Thymus (tissue), 11 donors: Measurements from ENCODE around the gene CHSY1. TPM values are rescaled to one million over a fixed set of nuclear protein-coding genes. Genes with fewer than 3 reads are reported as not detected.

Experiments used
- DNase-seq, 9 donors: peaks; one replicate each; pipeline ENCODE4 v3.0.0-alpha.2; 2013; ENCODE audit warnings: low spot score in 9 of 9, low read depth in 6 of 9, missing footprints in 1 of 9
- H3K27ac ChIP-seq, 2 donors: one replicate each; pipeline ENCODE4 v1.5.1; 2013; ENCODE audit warnings: control low read depth in 1 of 2, low read depth in 1 of 2, low read length in 1 of 2, mild to moderate bottlenecking in 1 of 2, moderate library complexity in 1 of 2
- H3K27me3 ChIP-seq, 2 donors: one replicate each; pipeline ENCODE4 v1.5.1; 2013; ENCODE audit warnings: low read length in 1 of 2; ENCODE audit not compliant: control insufficient read depth in 2 of 2, insufficient read depth in 1 of 2
- H3K36me3 ChIP-seq, 2 donors: one replicate each; pipeline ENCODE4 v1.5.1; 2013; ENCODE audit warnings: low read length in 1 of 2, mild to moderate bottlenecking in 1 of 2, moderate library complexity in 1 of 2; ENCODE audit not compliant: control insufficient read depth in 2 of 2, insufficient read depth in 2 of 2
- H3K4me1 ChIP-seq, 2 donors: one replicate each; pipeline ENCODE4 v1.5.1; 2013; ENCODE audit warnings: low read length in 2 of 2; ENCODE audit not compliant: control insufficient read depth in 2 of 2, insufficient read depth in 2 of 2
- H3K4me3 ChIP-seq, 2 donors: one replicate each; pipeline ENCODE4 v1.5.1; 2013; ENCODE audit warnings: low read length in 2 of 2, control low read depth in 1 of 2, mild to moderate bottlenecking in 1 of 2
- H3K9me3 ChIP-seq, 2 donors: one replicate each; pipeline ENCODE4 v1.5.1; 2013; ENCODE audit warnings: low read length in 1 of 2, mild to moderate bottlenecking in 1 of 2; ENCODE audit not compliant: control insufficient read depth in 2 of 2, insufficient read depth in 1 of 2
- WGBS: extraction: QIAGEN DNeasy Blood & Tissue Kit; methylation state at CpG from one replicate; pipeline ENCODE4 v1.1.7; 2013; 5-methylcytosine and 5-hydroxymethylcytosine counted together
- polyA plus RNA-seq: library from polyadenylated mRNA; stranded (reverse); fragments of 200-250 nt; gene quantifications from one replicate; pipeline ENCODE4 v1.2.3, GENCODE V29; 2013
- total RNA-seq: library from RNA; stranded (reverse); fragments of 120-200 nt; gene quantifications from one replicate; pipeline ENCODE4 v1.2.4, GENCODE V29; 2013
- donor health status: healthy.

The CHSY1 gene
- total and polyA plus RNA-seq, 2 donors: 13.1 to 14.9 TPM

DNA sequence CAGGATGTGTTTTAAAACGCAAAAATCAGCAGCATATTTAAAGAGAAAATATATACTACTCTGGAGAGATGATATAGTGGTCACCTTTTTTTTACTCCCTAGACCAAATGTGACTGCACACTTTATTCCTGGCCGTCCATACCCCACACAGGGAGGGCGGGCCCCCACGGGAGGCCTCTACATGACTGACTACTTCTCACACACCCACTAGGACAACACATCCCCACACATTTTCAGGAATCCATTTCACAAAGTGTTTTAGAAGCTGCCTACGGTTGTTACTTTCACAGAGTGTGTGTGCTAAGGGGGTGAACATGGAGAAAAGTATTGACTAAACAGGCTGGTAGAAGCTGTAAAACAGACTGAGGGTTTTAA, 67.9 kb downstream of the CHSY1 start:
- Histone ChIP-seq H3K36me3 (peaks cover 0 to 3% of the 10 kb centered on the region in 2 donors), H3K4me1 (peaks cover 0 to 16% of the 10 kb centered on the region in 2 donors), H3K9me3 (no peaks in the 10 kb centered on the region), H3K27ac (peak overlapping the region in 1 of 2 donors; percentile 31), H3K27me3 (no peaks in the 10 kb centered on the region), H3K4me3 (no peak overlapping the region)
- 98% methylated on average over 5 of the region's 5 CpGs for WGBS
- DNase-seq: no peak

DNA sequence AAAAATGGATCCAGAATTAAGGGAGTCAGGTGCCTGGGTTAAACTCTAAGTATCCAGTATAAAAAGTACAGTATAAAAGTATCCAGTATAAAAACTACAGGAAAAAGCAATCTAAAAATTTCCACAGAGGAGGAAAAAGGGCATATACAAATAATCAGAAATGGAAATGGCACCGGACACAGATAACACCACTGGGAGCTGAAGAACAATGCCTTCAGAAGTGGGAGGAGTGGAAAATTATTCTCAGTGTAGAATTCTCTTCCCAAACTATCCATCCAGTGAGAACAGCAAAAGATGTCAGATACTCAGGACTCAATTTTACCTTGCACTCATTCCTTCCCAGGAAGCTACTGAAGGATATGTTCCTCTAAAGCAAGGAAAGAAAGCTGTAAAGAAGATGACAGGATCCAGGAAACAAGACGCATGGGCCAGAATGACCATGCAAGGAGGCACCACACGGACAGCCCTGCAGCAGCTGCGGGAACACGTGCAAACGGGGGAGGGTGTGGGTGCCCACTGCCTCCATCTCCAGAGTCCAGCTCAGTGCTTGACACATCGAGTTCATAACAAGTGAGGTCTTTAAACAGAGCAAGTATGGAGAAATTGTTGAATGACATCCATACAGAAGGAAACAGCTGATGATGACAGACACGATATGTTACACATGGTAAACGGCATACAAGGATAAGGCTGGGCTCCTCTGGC, 68.5 kb downstream of the CHSY1 start:
- Histone ChIP-seq H3K4me3 (no peak overlapping the region), H3K36me3 (peaks cover 0 to 3% of the 10 kb centered on the region in 2 donors), H3K27me3 (no peaks in the 10 kb centered on the region), H3K9me3 (no peaks in the 10 kb centered on the region), H3K27ac (no peak overlapping the region), H3K4me1 (peaks cover 0 to 16% of the 10 kb centered on the region in 2 donors)
- DNase-seq: no peak
- 96% methylated on average over 9 of the region's 9 CpGs for WGBS

DNA sequence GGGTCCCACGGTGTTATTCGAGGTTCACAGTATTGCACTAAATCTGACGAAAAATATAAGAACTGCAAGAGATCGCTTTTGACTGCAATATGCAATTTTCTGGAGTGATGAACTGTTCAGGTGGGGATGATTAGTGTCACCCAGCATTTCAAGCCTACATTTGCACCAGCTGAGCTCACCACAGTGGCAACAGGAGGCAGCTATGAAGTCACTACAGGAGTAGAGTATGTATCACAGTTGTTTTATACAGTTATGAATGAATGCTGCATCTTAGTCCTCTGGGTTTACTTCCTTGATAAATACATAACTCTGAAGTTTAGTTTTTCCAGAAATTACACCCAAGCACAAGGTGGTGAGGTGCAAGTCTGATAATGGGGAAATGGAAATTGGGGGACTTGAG, 69.6 kb downstream of the CHSY1 start:
- Histone ChIP-seq H3K4me3 (no peak overlapping the region), H3K9me3 (no peaks in the 10 kb centered on the region), H3K36me3 (peaks cover 0 to 10% of the 10 kb centered on the region in 2 donors), H3K4me1 (peaks cover 0 to 19% of the 10 kb centered on the region in 2 donors), H3K27me3 (no peaks in the 10 kb centered on the region), H3K27ac (no peak overlapping the region)
- WGBS: 84% methylated on average over 4 of the region's 4 CpGs
- no peak for DNase-seq

DNA sequence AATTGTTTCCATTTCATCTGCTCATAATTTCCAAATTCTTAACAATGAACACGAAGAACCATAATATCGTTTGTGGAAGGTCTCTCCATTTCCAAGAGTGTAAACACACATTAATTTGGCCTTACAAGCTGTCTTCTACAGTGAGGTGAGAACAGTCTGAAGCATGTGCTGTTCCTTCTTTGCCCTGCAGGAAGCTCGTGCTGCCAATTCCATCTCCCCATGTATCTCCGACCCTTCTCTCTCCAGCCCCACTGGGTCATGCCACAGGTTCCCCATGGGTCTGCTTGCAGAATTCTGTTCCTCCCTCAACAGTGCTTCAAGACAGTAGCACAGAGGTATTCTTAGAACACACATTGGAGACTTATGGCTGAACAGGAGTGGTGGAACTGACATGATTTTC, 70.5 kb downstream of the CHSY1 start:
- peaks cover 0 to 10% of the 10 kb centered on the region in 2 donors for H3K36me3 ChIP-seq
- no peak overlapping the region for H3K4me3 ChIP-seq
- DNase-seq: no peak
- H3K4me1 ChIP-seq: peaks cover 0 to 19% of the 10 kb centered on the region in 2 donors
- WGBS: 94% methylated on average over 4 of the region's 4 CpGs
- no peak overlapping the region for H3K27ac ChIP-seq
- H3K27me3 ChIP-seq: no peaks in the 10 kb centered on the region
- H3K9me3 ChIP-seq: no peaks in the 10 kb centered on the region

DNA sequence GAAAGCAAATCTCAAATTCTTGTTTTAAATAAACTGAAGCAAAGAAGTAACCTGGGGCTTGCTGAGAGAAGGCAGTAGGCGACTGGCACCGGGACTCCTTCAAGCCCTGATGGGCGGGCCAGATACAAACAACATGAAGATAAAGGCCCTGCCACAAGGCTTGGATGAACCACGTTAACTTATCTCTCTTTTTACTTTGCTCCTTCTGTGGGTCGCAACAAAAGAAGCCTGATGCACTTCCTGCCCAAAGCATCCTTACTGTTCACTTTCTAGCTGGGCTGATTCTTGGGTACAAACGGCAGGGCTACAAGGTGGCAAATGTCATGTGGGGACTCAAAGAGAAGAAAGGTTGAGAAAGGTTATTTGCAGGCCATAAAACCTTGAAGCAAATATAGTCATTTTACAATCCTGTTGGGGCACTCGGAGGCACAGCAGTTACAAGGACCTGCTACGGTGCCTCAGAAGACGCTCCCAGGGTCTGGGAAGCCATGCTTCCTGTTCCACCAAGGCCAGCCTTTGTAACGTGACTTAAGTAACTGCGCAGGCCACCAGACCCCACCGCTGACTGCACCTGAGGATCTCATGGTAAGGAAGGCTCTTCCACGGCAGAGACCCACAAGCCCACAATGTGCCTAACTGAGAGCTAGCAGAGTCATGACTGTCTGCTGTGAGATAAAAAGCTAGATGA, 71.1 kb downstream of the CHSY1 start:
- H3K4me1 ChIP-seq: peaks cover 0 to 19% of the 10 kb centered on the region in 2 donors
- no peak overlapping the region for H3K4me3 ChIP-seq
- H3K9me3 ChIP-seq: no peaks in the 10 kb centered on the region
- DNase-seq: peak in 2 of 9 donors; percentile 37 to 56
- H3K27ac ChIP-seq: peak overlapping the region in 1 of 2 donors; percentile 56
- no peaks in the 10 kb centered on the region for H3K27me3 ChIP-seq
- peaks cover 0 to 10% of the 10 kb centered on the region in 2 donors for H3K36me3 ChIP-seq
- 72% methylated on average over 13 of the region's 13 CpGs for WGBS

DNA sequence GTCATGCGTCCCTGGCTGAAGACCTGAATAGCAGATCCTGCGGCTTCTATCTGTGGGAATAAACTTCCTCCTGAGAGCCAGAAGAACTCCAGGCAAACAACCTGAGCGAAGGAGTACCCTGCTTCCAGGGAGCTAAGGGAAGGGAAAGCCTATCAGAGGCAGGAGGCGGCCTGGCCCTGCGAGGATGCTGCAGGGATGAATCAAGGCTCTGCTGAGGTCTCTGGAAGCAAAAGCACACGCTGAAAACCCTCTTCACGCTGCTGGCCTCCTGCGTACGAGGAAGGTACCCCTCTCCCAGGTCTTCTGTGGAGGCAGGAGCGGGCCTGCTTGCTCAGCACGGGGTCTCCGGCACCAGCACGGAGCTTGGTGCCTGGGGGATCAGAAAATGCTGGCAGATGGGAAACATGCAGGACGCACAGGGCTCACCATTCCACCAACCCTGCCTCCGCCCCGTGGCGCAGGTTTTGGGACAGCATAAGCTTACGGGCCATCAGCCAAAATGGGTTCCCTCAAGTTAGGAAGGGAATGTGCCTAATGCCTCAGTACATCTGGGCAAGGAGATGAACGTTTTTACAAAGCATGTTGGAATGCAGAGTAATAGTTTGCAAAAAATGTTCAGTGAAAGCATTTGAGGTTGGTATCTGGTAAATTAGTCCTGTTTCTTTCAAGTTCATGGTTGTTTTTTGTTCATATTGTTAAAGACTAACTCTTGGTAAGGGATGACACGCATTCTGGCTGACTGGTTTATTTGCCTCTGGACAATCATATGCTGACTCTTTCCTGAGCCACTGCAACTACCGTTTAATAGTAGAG, 72.3 kb downstream of the CHSY1 start:
- Histone ChIP-seq H3K4me3 (no peak overlapping the region), H3K27me3 (no peaks in the 10 kb centered on the region), H3K9me3 (no peaks in the 10 kb centered on the region), H3K36me3 (peaks cover 0 to 10% of the 10 kb centered on the region in 2 donors), H3K4me1 (peaks cover 0 to 22% of the 10 kb centered on the region in 2 donors), H3K27ac (no peak overlapping the region)
- WGBS: 95% methylated on average over 21 of the region's 21 CpGs
- DNase-seq: no peak

DNA sequence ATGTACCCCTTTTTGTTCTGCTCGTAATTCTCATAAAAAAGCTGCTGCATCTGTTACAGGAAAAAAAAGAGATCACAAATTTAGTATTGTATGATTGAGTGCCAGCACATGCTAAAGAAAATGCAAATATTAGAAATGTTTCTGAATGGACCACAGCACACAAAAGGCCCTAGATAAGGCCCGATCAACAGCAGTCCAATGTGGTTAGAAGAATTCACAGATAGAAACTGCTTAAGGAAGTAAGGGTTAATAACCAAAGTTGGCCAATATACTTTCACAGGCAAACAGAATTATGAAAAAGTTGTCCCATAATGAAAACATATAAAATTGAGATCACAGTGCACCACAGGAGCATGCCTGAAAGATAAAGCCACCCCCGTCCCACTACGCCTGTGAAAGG, 72.9 kb downstream of the CHSY1 start:
- H3K27ac ChIP-seq: no peak overlapping the region
- WGBS: 97% methylated on average over 4 of the region's 4 CpGs
- peaks cover 0 to 10% of the 10 kb centered on the region in 2 donors for H3K36me3 ChIP-seq
- H3K27me3 ChIP-seq: no peaks in the 10 kb centered on the region
- H3K4me1 ChIP-seq: peaks cover 0 to 22% of the 10 kb centered on the region in 2 donors
- no peak overlapping the region for H3K4me3 ChIP-seq
- H3K9me3 ChIP-seq: no peaks in the 10 kb centered on the region
- DNase-seq: no peak

DNA sequence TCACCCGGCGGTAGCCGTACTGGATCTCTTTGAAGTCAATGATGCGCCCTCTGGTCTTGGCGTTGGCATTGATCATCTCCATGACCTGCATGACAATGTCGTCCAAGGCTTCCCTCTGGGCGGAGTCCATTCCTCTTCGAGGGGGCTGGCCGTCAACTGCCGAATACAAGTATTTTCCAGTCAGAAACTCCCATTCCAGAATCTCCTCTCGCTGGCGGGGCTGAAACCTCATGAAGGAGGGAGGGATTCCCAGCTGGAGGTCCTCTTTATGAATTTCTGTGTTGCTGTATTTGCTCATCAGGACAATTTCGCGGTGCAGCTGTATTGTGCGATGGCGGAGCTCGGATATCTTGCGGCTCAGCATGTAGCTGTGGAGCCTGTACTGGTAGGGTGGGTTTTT, 73.4 kb downstream of the CHSY1 start:
- H3K4me3 ChIP-seq: no peak overlapping the region
- H3K27me3 ChIP-seq: no peaks in the 10 kb centered on the region
- DNase-seq: no peak
- H3K9me3 ChIP-seq: no peaks in the 10 kb centered on the region
- peaks cover 0 to 22% of the 10 kb centered on the region in 2 donors for H3K4me1 ChIP-seq
- 98% methylated on average over 18 of the region's 18 CpGs for WGBS
- no peak overlapping the region for H3K27ac ChIP-seq
- peaks cover 0 to 10% of the 10 kb centered on the region in 2 donors for H3K36me3 ChIP-seq

DNA sequence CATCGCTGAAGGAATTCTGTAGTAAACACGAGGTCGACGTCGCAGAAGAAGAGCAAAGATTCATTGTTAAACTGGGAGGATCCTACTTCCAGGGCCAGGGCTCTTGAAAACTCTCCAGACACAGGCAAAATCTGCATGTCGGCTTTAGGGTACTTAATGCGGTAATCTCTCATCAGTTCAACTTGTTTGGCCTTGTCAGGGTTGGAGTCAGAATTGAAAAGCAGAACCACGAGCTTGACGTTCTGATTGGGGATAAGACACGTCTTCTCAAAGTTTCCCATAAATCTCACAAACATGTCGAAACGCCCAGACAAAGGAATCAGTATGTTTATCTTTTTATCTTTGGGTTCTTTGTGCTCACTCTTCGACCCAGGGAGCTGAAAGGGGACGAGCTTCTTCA, 74.0 kb downstream of the CHSY1 start:
- DNase-seq: no peak
- Histone ChIP-seq H3K9me3 (no peaks in the 10 kb centered on the region), H3K27me3 (no peaks in the 10 kb centered on the region), H3K36me3 (peaks cover 0 to 10% of the 10 kb centered on the region in 2 donors), H3K4me3 (no peak overlapping the region), H3K27ac (no peak overlapping the region), H3K4me1 (peaks cover 0 to 25% of the 10 kb centered on the region in 2 donors)
- 95% methylated on average over 14 of the region's 14 CpGs for WGBS
